ENCODE data around the gene SLC25A48.

DNA sequence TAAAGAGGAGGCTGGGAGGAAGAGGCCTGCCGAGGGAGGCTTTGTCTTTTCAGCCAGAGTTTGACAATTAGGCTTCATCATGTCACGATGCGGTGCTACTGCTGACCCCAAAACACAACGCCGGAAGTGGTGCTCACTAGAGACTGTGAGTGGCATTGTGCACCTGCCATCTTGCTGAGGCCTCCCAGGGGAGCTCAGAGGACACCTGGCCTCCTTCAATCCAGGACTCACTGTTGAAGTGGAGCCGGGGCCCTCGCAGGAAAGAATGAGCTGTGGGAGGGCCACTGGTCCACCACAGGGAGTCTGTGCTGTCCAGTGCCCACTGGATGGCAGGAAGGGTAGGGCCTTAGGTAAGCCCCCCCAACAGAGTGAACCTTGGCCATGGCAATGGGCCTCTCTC lies 12.7 kb upstream of the SLC25A48 start:
- TF ChIP-seq, protein P1, sequence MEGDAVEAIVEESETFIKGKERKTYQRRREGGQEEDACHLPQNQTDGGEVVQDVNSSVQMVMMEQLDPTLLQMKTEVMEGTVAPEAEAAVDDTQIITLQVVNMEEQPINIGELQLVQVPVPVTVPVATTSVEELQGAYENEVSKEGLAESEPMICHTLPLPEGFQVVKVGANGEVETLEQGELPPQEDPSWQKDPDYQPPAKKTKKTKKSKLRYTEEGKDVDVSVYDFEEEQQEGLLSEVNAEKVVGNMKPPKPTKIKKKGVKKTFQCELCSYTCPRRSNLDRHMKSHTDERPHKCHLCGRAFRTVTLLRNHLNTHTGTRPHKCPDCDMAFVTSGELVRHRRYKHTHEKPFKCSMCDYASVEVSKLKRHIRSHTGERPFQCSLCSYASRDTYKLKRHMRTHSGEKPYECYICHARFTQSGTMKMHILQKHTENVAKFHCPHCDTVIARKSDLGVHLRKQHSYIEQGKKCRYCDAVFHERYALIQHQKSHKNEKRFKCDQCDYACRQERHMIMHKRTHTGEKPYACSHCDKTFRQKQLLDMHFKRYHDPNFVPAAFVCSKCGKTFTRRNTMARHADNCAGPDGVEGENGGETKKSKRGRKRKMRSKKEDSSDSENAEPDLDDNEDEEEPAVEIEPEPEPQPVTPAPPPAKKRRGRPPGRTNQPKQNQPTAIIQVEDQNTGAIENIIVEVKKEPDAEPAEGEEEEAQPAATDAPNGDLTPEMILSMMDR (IDR thresholded peaks at IDR 0.05) = no peak
- no peak for TF ChIP-seq POLR2A (IDR thresholded peaks at IDR 0.05)

All from heart left ventricle (tissue), 13 donors.